Forelimb muscle (tissue), 1 donor: ENCODE measurements around the gene SEMA5B. TPM values are rescaled to one million over a fixed set of nuclear protein-coding genes. Genes with fewer than 3 reads are reported as not detected.

Experiments used
- DNase-seq: peaks from one replicate; pipeline ENCODE4 v3.0.0-alpha.2; 2013; ENCODE audit warnings: low read depth
- polyA plus RNA-seq: library from polyadenylated mRNA; unstranded; fragments of 120-200 nt; gene quantifications from one replicate; pipeline ENCODE4 v1.2.1, GENCODE V29; 2013; ENCODE audit not compliant: insufficient read length

SEMA5B gene
- polyA plus RNA-seq, 1 donor = 22.3 TPM

- DNase-seq = no peak
These were observed 82.8 kb downstream of the SEMA5B start for GRCh38 chr3:122944671-122945161.

- no peak for DNase-seq
These were observed 83.8 kb downstream of the SEMA5B start for GRCh38 chr3:122943828-122944190.

- DNase-seq = no peak
These were observed 84.4 kb downstream of the SEMA5B start for GRCh38 chr3:122942937-122943827.

- no peak for DNase-seq
These were observed 85.3 kb downstream of the SEMA5B start for GRCh38 chr3:122942239-122942638.

- no peak for DNase-seq
These were observed 86.0 kb downstream of the SEMA5B start for GRCh38 chr3:122941228-122942206.

GRCh38 chr3:122940628-122941086 is 86.9 kb downstream of the SEMA5B start:
- no peak for DNase-seq

GRCh38 chr3:122938783-122939425 is 88.7 kb downstream of the SEMA5B start:
- no peak for DNase-seq

GRCh38 chr3:122937745-122938144 is 89.8 kb downstream of the SEMA5B start:
- DNase-seq = no peak

GRCh38 chr3:122936986-122937385 is 90.6 kb downstream of the SEMA5B start:
- no peak for DNase-seq

GRCh38 chr3:122936335-122936734 is 91.2 kb downstream of the SEMA5B start:
- DNase-seq = no peak

- no peak for DNase-seq
These were observed 93.3 kb downstream of the SEMA5B start for GRCh38 chr3:122934251-122934650.

- no peak for DNase-seq
These were observed 95.2 kb downstream of the SEMA5B start for GRCh38 chr3:122932251-122932967.

- DNase-seq = no peak
These were observed 95.9 kb downstream of the SEMA5B start for GRCh38 chr3:122931636-122932035.

- DNase-seq = no peak
These were observed 97.2 kb downstream of the SEMA5B start for GRCh38 chr3:122930063-122930997.

- DNase-seq = no peak
These were observed 98.1 kb downstream of the SEMA5B start for GRCh38 chr3:122929188-122930062.

- no peak for DNase-seq
These were observed 99.0 kb downstream of the SEMA5B start for GRCh38 chr3:122928396-122929187.

- no peak for DNase-seq
These were observed 99.8 kb downstream of the SEMA5B start for GRCh38 chr3:122927726-122928125.

- no peak for DNase-seq
These were observed 100.8 kb downstream of the SEMA5B start for GRCh38 chr3:122926811-122927210.
